GM21576 (cell line): ENCODE data around the gene KRTAP10-5.
"Not testable (repeated sequence)": the region's sequence is repeated elsewhere in the genome, so short reads cannot be mapped to it uniquely, and the experiment has no call there.

Experiments
- ATAC-seq: cut with Tn5 transposase; IDR thresholded peaks from one replicate; pipeline ENCODE4 v1.9.1; 2021; ENCODE audit warnings: mild to moderate bottlenecking, moderate library complexity; ENCODE audit not compliant: unreplicated experiment

Gene KRTAP10-5

DNA sequence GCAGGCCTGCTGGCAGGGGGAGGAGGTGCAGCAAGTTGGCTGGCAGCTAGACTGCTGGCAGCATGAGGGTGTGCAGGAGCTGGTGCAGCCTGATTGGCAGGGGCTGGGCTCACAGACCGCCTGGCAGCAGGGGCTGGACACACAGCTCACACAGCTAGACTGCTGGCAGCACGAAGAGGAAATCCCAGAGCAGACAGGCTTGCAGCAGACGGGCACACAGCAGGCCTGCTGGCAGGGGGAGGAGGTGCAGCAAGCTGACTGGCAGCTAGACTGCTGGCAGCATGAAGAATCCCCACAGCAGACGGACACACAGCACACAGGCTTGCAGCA lies 11.4 kb upstream of the KRTAP10-5 start:
- ATAC-seq: not testable (repeated sequence)

DNA sequence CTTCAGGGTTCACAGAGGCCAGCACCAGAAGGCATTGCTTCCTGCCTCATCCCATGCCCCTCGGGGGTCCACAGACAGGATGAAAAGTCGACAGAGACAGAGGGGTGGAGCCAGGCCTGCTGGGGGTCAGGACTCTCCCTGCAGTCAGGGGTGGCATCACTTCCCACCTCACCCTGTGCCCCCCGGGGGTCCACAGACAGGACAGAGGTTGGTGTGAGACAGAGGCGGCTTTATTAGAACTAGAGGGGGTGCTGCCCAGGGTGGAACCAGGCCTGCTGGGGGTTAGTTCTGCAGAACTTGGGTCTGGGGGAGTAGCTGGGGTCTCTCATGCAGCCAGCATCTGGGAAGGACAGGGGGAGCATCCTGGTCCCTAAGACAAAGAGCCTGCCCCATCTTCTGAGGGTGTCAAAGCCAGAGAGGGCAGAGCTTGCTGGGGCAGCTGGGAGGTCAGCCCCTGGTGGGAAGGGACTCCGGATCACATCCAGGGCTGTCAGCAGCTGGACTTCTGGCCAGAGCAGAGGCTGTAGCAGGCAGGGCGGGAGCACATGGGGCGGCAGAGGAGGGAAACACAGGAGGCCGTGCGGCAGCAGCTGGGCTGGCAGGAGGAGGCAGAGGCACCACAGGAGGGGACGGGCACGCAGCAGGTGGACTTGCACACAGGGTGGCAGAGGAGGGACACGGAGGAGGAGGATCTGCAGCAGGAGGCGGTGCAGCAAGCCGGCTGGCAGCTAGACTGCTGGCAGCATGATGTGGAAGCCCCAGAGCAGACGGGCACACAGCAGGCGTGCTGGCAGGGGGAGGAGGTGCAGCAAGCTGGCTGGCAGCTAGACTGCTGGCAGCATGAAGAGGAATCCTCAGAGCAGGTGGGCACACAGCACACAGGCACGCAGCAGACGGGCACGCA lies 10.7 kb upstream of the KRTAP10-5 start:
- ATAC-seq: not testable (repeated sequence)

- no peak for ATAC-seq
Observed at GRCh38 chr21:44590311-44590721, 9.9 kb upstream of the KRTAP10-5 start.

DNA sequence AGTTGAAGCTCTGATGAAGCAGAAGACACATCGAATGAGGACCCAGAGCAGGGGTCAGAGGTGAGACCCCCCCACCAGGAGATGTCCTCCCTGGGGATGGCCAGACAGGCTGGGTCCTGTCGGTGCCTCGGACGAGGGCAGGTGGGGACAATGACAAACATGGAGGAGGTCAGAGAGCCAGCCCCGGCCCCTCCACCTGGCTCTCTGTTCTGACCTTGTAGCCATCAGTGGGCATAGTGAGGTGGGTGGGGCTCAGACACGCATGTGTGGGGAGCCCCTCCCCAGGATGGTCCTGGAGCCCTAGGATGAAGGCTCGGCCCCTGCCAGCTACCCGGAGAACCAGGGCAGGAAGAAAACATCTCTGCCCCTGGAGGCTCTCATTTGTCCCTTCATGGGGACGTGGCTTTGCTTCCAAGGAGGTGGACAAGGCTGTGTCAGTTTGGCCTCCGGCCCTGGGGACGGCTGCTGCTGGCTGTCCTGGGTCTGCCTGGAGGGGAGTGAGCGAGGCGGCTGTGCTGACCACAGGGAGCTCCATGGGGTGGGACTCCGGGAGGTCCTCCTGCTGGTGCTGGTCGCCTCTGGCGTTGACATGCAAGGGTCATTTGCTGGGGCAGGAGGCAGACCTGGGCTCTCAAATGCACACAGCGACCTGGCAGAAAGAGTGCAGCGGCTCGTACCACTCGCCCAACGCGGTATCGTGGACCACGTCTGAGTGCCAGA lies 9.3 kb upstream of the KRTAP10-5 start:
- no peak for ATAC-seq

- ATAC-seq: no peak
Observed at GRCh38 chr21:44589094-44589493, 8.7 kb upstream of the KRTAP10-5 start.

DNA sequence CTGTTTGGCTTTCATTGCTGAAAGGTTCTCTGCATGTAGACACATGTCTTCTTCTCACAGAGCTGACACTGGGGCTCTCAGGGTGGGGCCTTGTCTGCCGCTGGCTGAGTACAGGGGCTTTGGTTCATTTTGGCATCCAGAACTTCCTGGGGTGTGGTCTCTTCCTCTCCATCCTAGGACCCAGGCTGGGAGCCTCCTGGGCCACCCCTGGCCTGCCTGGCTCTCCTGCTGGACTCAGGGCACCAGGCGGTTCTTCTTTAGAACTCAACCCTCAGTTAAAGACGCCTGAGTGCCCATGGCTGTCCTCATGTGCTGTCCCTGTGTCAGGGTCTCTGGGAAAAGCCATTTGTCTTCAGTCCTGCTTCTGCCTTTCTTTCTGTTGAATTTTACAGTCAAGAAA lies 5.5 kb upstream of the KRTAP10-5 start:
- ATAC-seq: no peak

- no peak for ATAC-seq
Observed at GRCh38 chr21:44583800-44584147, 3.4 kb upstream of the KRTAP10-5 start.

GRCh38 chr21:44583089-44583799 lies 2.8 kb upstream of the KRTAP10-5 start:
- ATAC-seq: no peak

DNA sequence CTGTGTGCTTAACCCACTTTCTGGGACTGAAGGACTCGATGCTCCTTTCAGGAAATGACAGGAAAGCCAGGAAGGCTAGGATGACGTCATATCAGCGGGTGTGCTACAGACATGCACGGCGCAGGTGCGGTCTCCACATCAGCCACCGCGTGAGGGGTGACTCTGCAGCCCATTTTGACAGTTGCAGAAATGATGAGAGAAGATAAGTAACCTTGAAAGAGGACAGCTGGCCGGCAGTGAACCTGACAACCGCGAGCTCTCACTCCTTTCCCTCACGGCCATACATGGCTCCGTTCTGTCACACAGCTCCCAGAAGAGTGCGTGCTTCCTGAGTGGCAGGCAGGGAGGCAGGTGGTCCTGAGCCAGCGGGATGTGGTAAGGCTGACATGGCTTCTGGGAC lies 1.7 kb upstream of the KRTAP10-5 start:
- ATAC-seq: no peak

DNA sequence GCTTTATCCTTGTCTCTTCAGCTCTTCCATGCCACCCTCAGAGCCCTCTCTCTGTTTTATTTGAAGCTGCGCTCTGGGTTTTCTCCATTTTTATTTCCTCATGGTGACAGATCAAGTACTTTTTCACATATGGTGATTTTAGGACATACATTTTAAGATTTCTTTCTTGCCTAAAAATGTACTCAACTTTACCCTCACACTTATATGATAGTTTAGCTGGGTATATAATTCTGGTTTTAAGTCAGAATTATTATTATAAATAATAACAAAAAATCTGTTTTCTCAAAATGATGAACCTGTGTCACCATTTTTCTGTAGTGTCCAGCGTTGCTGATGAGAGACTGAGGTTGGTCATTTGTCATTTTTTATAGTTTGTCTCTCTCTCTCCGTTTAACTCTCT lies 754 bp upstream of the KRTAP10-5 start:
- ATAC-seq: no peak

DNA sequence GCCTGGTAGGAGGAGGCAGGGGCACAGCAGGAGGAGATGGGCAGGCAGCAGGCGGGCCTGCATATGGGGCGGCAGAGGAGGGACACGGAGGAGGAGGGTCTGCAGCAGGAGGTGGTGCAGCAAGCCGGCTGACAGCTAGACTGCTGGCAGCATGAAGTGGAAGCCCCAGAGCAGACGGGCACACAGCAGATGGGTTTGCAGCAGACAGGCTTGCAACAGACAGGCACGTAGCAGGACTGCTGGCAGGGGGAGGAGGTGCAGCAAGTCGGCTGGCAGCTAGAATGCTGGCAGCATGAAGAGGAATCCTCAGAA lies 615 bp downstream of the KRTAP10-5 start:
- no peak for ATAC-seq

DNA sequence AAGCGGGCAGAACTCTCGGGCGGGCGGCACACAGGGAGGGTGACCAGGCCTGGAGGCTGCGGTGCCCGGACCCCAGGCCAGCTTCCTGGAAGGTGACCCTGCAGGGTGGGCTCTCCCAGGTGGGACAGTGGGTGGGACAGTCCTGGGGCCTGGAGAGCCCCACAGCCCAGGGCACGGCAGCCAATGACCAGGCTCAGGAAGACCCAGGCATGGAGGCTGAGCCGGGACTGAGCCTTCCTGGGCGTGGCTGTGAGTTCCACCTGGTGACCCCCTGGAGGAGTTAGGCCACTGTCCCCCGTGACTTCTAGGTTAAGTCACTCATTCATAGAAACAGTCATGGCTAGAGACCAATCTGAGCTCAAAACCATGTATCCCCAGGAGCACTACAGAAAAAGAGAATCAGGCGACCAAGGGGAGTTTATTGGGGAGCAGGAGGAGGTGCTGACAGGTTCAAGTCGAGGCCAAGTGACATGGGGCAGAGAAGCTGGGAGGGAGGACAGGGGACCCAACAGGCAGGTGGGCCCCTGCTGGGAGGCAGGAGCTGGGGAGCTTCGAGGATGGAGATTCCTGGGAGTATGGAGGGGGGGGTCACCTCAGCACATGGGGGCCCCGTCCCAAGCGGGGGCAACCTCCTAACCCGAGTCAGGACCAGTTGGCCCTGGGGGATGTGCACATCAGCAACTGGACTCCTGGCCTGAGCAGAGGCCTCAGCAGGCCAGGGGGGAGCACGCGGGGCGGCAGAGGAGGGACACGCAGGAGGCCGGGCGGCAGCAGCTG lies 1.2 kb downstream of the KRTAP10-5 start:
- no peak for ATAC-seq

- ATAC-seq: no peak
Observed at GRCh38 chr21:44578371-44579055, 1.9 kb downstream of the KRTAP10-5 start.

DNA sequence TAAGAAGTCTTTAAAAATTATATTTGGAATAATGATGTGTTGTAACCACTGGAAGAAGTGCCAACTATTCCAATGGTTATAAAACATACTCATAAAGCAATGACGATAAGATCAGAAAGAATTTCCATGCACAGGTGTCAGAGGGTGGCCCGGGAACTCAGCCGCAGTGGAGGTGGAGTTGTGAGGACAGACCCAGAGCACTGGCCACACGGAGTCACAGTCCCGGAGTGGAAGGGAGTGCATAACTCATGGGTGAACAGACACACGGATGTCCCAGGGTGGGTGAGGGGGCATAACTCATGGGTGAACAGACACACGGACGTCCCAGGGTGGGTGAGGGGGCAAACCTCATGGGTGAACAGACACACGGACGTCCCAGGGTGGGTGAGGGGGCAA lies 4.4 kb downstream of the KRTAP10-5 start:
- no peak for ATAC-seq

- no peak for ATAC-seq
Observed at GRCh38 chr21:44575307-44576024, 4.9 kb downstream of the KRTAP10-5 start.

DNA sequence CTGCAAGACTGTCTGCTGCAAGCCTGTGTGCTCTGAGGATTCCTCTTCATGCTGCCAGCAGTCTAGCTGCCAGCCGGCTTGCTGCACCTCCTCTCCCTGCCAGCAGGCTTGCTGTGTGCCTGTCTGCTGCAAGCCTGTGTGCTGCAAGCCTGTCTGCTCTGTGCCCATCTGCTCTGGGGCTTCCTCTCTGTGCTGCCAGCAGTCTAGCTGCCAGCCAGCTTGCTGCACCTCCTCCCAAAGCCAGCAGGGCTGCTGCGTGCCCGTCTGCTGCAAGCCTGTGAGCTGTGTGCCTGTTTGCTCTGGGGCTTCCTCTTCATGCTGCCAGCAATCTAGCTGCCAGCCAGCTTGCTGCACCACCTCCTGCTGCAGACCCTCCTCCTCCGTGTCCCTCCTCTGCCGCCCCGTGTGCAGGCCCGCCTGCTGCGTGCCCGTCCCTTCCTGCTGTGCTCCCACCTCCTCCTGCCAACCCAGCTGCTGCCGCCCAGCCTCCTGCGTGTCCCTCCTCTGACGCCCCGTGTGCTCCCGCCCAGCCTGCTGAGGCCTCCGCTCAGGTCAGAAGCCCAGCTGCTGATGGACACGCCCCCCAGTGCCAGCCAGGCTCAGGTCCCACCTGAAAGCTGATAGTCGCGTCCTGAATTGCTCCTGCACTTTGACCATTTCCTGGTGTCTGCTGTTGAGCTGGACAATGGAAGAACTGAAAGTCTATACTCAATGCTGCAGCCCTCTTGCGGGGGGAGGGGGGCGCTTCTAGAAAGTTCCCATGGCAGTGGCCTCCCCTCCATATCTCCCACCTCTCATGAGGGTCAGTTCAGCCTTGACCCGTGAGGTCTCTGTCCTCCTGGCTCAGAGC lies 5.7 kb downstream of the KRTAP10-5 start:
- ATAC-seq: no peak

GRCh38 chr21:44573630-44574456 lies 6.6 kb downstream of the KRTAP10-5 start, which contains the start of gene KRTAP10-4:
Gene KRTAP10-4 (plus strand): TSS chr21:44573729. CDS start chr21:44573759, 30 bp downstream.
- not testable (repeated sequence) for ATAC-seq

- ATAC-seq: no peak
Observed at GRCh38 chr21:44572959-44573583, 7.3 kb downstream of the KRTAP10-5 start.
